HG03439 (cell line): Measurements from ENCODE around the gene MAPK4.

ENCODE experiments used
- ATAC-seq: cut with Tn5 transposase; IDR thresholded peaks from one replicate; pipeline ENCODE4 v1.9.1; 2021; ENCODE audit warnings: mild to moderate bottlenecking, moderate library complexity; ENCODE audit not compliant: unreplicated experiment

MAPK4 gene

GRCh38 chr18:50717563-50717962 is 157.7 kb downstream of the MAPK4 start:
- no peak for ATAC-seq

GRCh38 chr18:50719471-50720324 is 159.8 kb downstream of the MAPK4 start:
- ATAC-seq: no peak

- no peak for ATAC-seq
Measured at GRCh38 chr18:50720325-50720674, 160.4 kb downstream of the MAPK4 start.

GRCh38 chr18:50721006-50721405 is 161.1 kb downstream of the MAPK4 start:
- ATAC-seq: no peak

GRCh38 chr18:50721451-50722120 is 161.7 kb downstream of the MAPK4 start:
- ATAC-seq: no peak

GRCh38 chr18:50722311-50722710 is 162.4 kb downstream of the MAPK4 start:
- ATAC-seq: no peak

GRCh38 chr18:50724751-50725151 is 164.9 kb downstream of the MAPK4 start:
- ATAC-seq: no peak

- peak; percentile 96 for ATAC-seq
Measured at GRCh38 chr18:50726960-50727589, 167.2 kb downstream of the MAPK4 start.

- no peak for ATAC-seq
Measured at GRCh38 chr18:50727721-50728471, 168.0 kb downstream of the MAPK4 start.

GRCh38 chr18:50729376-50729775 is 169.5 kb downstream of the MAPK4 start:
- no peak for ATAC-seq

- ATAC-seq: no peak
Measured at GRCh38 chr18:50729986-50730385, 170.1 kb downstream of the MAPK4 start.

GRCh38 chr18:50734342-50734741 is 174.5 kb downstream of the MAPK4 start:
- no peak for ATAC-seq

- ATAC-seq: no peak
Measured at GRCh38 chr18:50734886-50735285, 175.0 kb downstream of the MAPK4 start.

- no peak for ATAC-seq
Measured at GRCh38 chr18:50737127-50737526, 177.2 kb downstream of the MAPK4 start.

- no peak for ATAC-seq
Measured at GRCh38 chr18:50738098-50738757, 178.3 kb downstream of the MAPK4 start.

- no peak for ATAC-seq
Measured at GRCh38 chr18:50742952-50743351, 183.1 kb downstream of the MAPK4 start.

GRCh38 chr18:50744253-50744652 is 184.4 kb downstream of the MAPK4 start:
- no peak for ATAC-seq

- no peak for ATAC-seq
Measured at GRCh38 chr18:50745945-50746344, 186.1 kb downstream of the MAPK4 start.

- ATAC-seq: no peak
Measured at GRCh38 chr18:50747849-50748242, 188.0 kb downstream of the MAPK4 start.
